A673 (cell line): ENCODE data around the gene EYS.

Experiments
- CTCF ChIP-seq: fragments of 300-800, 200-600 bp; sonication (generic); conservative IDR thresholded peaks from 2 replicates; pipeline ENCODE4 v1.5.1; 2017; ENCODE audit warnings: low read depth, mild to moderate bottlenecking, antibody characterized with exemption, low read length, moderate library complexity, mixed read lengths
- EZH2 ChIP-seq: fragments of 200-600 bp; sonication (generic); IDR thresholded peaks from 2 replicates; pipeline ENCODE4 v1.6.1; 2017; ENCODE audit warnings: borderline replicate concordance, low read depth, mild to moderate bottlenecking, mixed read lengths, antibody characterized with exemption, low read length; ENCODE audit not compliant: poor library complexity, severe bottlenecking

- TF ChIP-seq CTCF (no peak), EZH2 (no peak)
Observed at GRCh38 chr6:64233746-64234145, 1473.3 kb downstream of the EYS start.
